Measurements from ENCODE around the gene RPS14. TPM values are rescaled to one million over a fixed set of nuclear protein-coding genes. Genes with fewer than 3 reads are reported as not detected.

RPS14 gene
- total RNA-seq, 4 donors from 2014 or later: 1,684 to 3,537 (median 3,314) TPM

- H3K9me3 ChIP-seq: no peaks in the 10 kb centered on the region
- 88% methylated on average over 9 of the region's 11 CpGs for WGBS
- H3K4me3 ChIP-seq: no peak overlapping the region
- no peaks in the 10 kb centered on the region for H3K27me3 ChIP-seq
- no peak overlapping the region for H3K27ac ChIP-seq
- no peaks in the 10 kb centered on the region for H3K4me1 ChIP-seq
- H3K36me3 ChIP-seq: peaks cover 71% of the 10 kb centered on the region
- no peak for DNase-seq (ENCODE audit: low spot score in 2 of 2)
- TF ChIP-seq POLR2AphosphoS5 (IDR thresholded peaks at IDR 0.05): no peak
- TF ChIP-seq POLR2A (IDR thresholded peaks at IDR 0.05): no peak
- TF ChIP-seq, protein P1, sequence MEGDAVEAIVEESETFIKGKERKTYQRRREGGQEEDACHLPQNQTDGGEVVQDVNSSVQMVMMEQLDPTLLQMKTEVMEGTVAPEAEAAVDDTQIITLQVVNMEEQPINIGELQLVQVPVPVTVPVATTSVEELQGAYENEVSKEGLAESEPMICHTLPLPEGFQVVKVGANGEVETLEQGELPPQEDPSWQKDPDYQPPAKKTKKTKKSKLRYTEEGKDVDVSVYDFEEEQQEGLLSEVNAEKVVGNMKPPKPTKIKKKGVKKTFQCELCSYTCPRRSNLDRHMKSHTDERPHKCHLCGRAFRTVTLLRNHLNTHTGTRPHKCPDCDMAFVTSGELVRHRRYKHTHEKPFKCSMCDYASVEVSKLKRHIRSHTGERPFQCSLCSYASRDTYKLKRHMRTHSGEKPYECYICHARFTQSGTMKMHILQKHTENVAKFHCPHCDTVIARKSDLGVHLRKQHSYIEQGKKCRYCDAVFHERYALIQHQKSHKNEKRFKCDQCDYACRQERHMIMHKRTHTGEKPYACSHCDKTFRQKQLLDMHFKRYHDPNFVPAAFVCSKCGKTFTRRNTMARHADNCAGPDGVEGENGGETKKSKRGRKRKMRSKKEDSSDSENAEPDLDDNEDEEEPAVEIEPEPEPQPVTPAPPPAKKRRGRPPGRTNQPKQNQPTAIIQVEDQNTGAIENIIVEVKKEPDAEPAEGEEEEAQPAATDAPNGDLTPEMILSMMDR (IDR thresholded peaks at IDR 0.05): no peak
- TF ChIP-seq EP300 (IDR thresholded peaks at IDR 0.05): no peak
Observed at GRCh38 chr5:150399524-150400211, 49.9 kb downstream of the RPS14 start.

DNA sequence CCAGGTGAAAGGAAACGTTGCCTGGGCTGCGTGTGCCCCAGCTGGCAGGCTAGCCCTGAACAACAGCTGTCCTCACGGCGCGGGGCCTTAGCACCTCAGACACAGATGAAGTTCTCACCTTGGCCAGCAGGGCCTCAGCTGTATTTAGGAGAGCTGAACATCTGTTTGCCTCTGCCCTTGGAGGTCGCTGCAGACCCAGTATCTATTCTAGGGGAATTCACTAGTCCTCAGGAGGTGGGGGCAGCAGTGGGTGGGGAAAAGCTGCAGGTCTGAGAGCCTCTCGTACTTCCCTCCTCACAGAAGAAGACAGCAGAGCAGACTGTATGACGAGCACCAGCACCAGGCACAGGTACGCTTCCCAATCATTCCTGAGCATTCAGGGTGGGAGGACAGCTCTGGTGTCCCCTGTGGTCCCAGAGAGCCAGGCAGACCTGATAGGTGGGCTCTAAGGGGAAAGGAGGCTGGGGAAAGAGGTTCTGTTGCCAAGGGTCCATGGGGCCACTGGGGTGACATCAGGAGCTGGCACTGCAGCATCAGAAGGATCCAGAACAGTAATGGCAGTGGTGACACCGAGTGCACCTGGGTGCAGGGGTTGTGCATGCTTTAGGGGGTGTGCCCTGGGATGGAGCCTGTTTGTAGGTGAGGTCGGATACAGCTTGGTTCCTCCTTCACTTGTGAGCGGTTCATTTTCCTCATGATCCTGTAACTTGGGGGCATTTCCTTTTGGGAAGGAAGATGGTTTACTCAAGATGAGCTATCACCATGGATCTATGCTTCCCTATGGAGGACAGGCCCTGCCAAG, 50.6 kb downstream of the RPS14 start:
- Histone ChIP-seq H3K36me3 (peaks cover 79% of the 10 kb centered on the region), H3K27me3 (no peaks in the 10 kb centered on the region), H3K4me1 (no peaks in the 10 kb centered on the region), H3K4me3 (no peak overlapping the region), H3K27ac (no peak overlapping the region), H3K9me3 (no peaks in the 10 kb centered on the region)
- no peak for DNase-seq (ENCODE audit: low spot score in 2 of 2)
- TF ChIP-seq, protein P1 (IDR thresholded peaks at IDR 0.05): peak in 1 of 2 donors; percentile 16
- TF ChIP-seq EP300 (IDR thresholded peaks at IDR 0.05): no peak
- WGBS: 73% methylated on average over 4 of the region's 12 CpGs

GRCh38 chr5:150397782-150398721, 51.5 kb downstream of the RPS14 start:
- Histone ChIP-seq H3K4me3 (no peak overlapping the region), H3K4me1 (no peaks in the 10 kb centered on the region), H3K9me3 (no peaks in the 10 kb centered on the region), H3K27ac (no peak overlapping the region), H3K27me3 (no peaks in the 10 kb centered on the region), H3K36me3 (peaks cover 85% of the 10 kb centered on the region)
- WGBS: 91% methylated on average over 12 of the region's 13 CpGs
- DNase-seq (ENCODE audit: low spot score in 2 of 2): no peak
- TF ChIP-seq, protein P1 (IDR thresholded peaks at IDR 0.05): no peak
- TF ChIP-seq EP300 (IDR thresholded peaks at IDR 0.05) (no peak), POLR2AphosphoS5 (IDR thresholded peaks at IDR 0.05) (no peak), POLR2A (IDR thresholded peaks at IDR 0.05) (no peak)

- H3K36me3 ChIP-seq: peaks cover 85% of the 10 kb centered on the region
- WGBS: 87% methylated on average over 14 of the region's 14 CpGs
- H3K9me3 ChIP-seq: no peaks in the 10 kb centered on the region
- H3K27me3 ChIP-seq: no peaks in the 10 kb centered on the region
- DNase-seq (ENCODE audit: low spot score in 2 of 2): no peak
- no peaks in the 10 kb centered on the region for H3K4me1 ChIP-seq
- H3K27ac ChIP-seq: no peak overlapping the region
- TF ChIP-seq EP300 (IDR thresholded peaks at IDR 0.05) (no peak), POLR2A (IDR thresholded peaks at IDR 0.05) (no peak), POLR2AphosphoS5 (IDR thresholded peaks at IDR 0.05) (no peak)
- TF ChIP-seq, protein P1 (IDR thresholded peaks at IDR 0.05): no peak
- no peak overlapping the region for H3K4me3 ChIP-seq
Observed at GRCh38 chr5:150397146-150397781, 52.3 kb downstream of the RPS14 start.
